Left lobe of liver (tissue), 2 donors: ENCODE measurements around the gene PLIN3. TPM values are rescaled to one million over a fixed set of nuclear protein-coding genes. Genes with fewer than 3 reads are reported as not detected.
"Not testable (repeated sequence)": the region's sequence is repeated elsewhere in the genome, so short reads cannot be mapped to it uniquely, and the experiment has no call there.

ENCODE experiments used
- ATAC-seq: fragments of 200-7000 bp; cut with Tn5 transposase; one replicate; pipeline ENCODE4 v1.9.1; 2020; ENCODE audit warnings: mild to moderate bottlenecking, moderate library complexity
- DNase-seq: peaks from one replicate; pipeline ENCODE4 v3.0.0-alpha.2; 2020; ENCODE audit warnings: low spot score
- total RNA-seq: library from RNA; stranded (reverse); gene quantifications from one replicate; pipeline ENCODE4 v1.2.1, GENCODE V29; 2021
- donor health status: DM: no; HTN: no; CAD: no; lungs with moderate emphysema.
- donor health status: DM: no; HTN: yes; CAD: no.

Gene PLIN3
- total RNA-seq, 1 donor from 2014 or later = 12.0 TPM

- ATAC-seq, DNase-seq: not testable (repeated sequence)
Observed at GRCh38 chr19:4892962-4893361, 25.5 kb upstream of the PLIN3 start.

DNA sequence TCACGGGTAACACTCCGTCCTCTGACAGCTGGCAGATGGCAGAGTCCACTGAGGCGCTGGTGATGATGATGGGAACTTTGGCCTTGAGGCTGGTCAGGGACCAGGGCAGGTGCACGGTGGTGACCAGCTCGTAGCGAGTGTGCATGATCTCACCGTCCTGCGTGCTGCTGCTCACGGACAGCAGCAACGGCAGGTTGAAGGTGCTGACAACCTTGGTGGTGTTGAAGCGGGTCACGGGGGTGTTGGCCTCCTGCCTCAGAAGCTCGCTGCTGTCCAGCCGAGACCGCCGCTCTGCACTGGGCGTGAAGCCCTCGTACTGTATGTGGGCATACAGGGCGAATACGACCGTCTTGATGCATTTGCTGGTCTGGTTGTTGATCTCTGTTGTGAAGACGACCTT is 23.6 kb upstream of the PLIN3 start:
- ATAC-seq = no peak
- no peak for DNase-seq

GRCh38 chr19:4889034-4889815 is 21.8 kb upstream of the PLIN3 start:
- DNase-seq (no peak), ATAC-seq (no peak)

GRCh38 chr19:4887803-4888202 is 20.3 kb upstream of the PLIN3 start:
- ATAC-seq, DNase-seq: not testable (repeated sequence)

- DNase-seq, ATAC-seq: not testable (repeated sequence)
Observed at GRCh38 chr19:4884993-4885392, 17.5 kb upstream of the PLIN3 start.

GRCh38 chr19:4882874-4883273 is 15.4 kb upstream of the PLIN3 start:
- ATAC-seq, DNase-seq: not testable (repeated sequence)

DNA sequence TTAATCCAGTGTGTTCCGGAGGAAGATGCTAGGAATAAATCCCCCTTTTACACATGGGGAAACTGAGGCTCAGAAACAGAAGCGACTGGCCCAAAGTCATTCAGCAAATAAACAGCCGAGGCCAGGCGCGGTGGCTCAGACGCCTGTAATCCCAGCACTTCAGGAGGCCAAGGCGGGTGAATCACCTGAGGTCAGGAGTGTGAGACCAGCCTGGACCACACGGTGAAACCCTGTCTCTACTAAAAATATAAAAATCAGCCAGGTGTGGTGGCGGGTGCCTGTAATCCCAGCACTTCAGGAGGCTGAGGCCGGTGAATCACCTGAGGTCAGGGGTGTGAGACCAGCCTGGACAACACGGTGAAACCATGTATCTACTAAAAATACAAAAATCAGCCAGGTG is 11.6 kb upstream of the PLIN3 start:
- ATAC-seq = no peak
- DNase-seq = no peak

DNA sequence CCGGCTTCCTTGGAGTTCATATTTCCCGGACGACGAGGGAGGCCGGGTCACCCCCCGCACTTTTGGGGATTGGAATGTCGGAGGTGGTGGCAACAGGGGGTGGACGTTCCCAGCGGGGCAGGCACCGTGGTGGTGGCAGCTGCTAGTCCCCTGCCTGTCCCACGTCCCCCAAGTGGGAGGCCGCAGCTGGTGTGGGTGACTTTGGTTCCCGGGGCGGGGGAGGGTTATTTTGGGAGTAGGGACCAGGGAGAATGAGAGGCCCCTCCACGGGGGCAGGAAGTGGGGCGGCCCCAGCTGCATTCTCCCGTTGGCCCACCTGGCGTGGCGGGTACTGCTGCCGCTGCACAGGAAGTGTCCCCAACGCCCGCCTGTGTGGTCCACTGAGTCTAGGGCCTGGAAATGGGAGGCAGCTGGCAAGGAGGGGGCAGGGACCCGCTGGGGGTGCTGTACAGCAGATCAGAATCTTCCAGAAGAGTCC is 11.1 kb upstream of the PLIN3 start:
- ATAC-seq (no peak), DNase-seq (no peak)

- no peak for DNase-seq
- ATAC-seq = no peak
Observed at GRCh38 chr19:4877753-4878490, 10.5 kb upstream of the PLIN3 start.

DNA sequence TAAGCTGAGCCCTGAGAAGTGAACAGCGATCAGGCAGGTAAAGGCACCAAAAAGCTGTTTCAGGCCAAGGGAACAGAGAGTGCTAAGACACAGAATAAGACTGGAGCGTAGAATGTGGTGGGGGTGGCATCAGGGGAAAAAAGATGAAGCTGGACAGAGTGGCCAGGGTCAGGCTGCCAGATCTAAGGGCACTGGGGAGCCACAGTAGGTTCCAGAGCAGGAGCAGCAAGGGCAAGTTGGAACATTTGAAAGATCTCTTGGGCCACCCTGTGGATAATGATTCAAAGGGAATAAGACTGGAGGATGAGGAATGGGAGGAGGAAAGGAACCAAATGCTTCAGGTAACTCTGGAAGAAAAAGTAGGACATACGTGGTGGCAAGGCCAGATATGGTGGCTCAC is 6.5 kb upstream of the PLIN3 start:
- ATAC-seq (no peak), DNase-seq (no peak)

- ATAC-seq = no peak
Observed at GRCh38 chr19:4871711-4872110, 4.2 kb upstream of the PLIN3 start.

DNA sequence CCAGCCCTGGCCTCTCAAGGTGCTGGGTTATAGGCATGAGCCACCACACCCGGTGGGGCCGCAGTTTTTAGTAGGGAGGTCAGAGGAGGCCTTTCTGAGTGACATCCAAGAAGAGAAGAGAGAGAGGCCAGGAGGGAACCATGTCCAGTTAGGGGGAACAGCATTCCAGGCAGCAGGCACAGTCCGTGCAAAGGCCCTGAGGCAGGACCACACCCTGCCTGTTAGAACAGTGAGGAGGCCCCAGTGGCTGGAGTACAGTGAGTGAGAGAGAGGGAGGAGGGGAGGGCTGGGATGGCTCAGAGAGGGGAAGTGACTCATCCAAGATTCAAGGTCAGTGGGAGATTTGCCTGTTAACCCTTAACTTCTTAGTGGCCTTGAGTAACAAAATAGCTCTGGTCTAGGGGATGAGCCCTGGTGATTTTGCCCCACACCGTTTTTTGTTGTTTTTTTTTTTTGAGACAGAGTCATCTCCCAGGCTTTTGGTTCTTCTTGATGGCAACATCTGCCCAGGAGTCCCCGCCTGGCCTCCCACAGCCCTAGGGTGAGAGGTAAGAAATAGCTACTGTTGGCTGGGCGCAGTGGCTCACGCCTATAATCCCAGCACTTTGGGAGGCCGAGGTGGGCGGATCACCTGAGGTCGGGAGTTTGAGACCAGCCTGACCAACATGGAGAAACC is 2.7 kb upstream of the PLIN3 start:
- peak; percentile 51 for DNase-seq
- ATAC-seq = no peak

More at GRCh38 chr19:4871711-4872110, 4.2 kb upstream of the PLIN3 start:
- DNase-seq = no peak

DNA sequence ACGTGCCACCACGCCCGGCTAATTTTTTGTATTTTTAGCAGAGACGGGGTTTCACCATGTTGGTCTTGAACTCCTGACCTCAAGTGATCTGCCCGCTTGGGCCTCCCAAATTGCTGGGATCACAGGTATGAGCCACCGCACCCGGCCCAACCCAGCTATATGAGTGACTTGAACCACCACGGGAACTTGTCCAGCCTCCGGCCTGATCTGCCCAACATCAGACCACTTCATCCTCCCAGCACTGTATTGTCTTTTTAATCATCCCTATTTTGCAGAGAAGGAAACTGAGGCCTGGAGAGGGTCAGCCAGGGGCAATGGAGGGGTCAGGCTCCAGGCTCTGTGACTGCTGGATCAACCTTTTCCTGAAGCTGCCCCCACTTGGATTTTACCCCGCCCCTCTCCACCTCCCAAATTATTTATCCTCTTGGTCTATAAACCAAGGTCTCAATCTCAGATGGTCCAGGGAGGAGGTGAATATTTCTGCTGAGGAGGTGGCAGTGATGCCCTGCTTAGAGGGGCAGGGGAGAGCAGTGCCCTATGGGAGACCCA is 893 bp upstream of the PLIN3 start:
- no peak for ATAC-seq
- DNase-seq = peak; percentile 50

DNA sequence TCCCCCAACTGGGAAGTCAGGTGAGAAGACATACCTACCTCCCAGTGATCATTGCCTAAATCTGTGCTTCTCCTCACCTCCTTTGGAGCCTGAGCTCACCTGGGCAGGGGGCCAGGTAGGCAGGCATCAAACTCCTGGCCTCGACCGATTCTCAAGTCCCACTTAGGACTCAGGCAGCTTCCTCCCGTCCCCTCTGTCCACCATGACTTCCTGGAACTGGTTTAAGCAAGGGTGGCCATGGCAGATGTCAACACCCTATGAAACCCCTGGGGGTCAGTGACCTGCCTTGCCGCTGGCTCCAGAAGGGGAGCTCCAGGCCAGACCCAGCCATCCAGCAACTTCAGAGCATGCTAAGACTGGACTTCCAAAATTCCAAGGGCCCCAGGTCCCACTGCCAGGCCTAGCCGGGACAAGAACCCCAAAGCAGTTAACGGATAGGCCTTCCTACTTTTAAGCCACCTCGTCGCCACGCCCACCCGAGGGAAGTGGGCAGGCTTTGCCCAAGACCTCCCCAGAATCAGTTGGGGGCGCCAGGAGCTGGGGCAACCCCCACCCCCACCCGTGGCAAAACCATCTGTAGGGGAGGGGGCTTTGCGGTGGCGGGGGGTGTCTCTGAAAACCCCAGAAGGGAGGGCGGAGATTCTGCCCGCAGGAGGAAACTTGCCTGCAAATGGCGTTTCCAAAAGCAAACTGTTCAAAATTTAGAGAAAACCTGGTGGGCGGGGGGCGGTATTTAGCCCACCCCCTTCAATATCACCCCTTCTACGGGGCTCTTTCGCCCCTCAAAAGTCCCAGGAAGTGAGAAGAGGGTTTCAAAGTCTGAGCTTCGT is 657 bp downstream of the PLIN3 start:
- ATAC-seq (peak; percentile 30), DNase-seq (peak; percentile 63)

DNA sequence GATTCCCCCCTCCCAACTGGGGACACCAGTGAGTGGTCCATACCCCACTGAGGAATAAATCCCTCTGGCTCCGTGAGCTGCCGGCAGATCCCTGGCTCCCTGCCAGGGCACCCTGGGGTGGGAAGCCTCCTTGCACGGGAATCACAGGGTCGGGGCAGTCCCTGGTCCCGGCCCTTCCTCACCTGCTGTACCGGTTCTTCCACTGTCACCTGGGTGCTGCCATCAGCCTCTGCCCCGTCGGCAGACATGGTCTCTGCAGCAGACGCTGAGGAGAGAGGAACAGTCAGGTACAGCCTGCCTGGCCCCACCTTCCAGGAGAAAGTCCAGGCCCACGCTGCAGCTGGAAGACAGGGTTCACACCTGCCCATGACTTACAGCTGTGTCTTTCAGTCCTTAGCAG is 6.3 kb downstream of the PLIN3 start:
- DNase-seq (no peak), ATAC-seq (peak; percentile 53)

GRCh38 chr19:4859697-4860096 is 7.8 kb downstream of the PLIN3 start:
- no peak for DNase-seq
- ATAC-seq = no peak

GRCh38 chr19:4856468-4856867 is 11.0 kb downstream of the PLIN3 start:
- not testable (repeated sequence) for ATAC-seq, DNase-seq

- ATAC-seq, DNase-seq: not testable (repeated sequence)
Observed at GRCh38 chr19:4853506-4853905, 14.0 kb downstream of the PLIN3 start.

DNA sequence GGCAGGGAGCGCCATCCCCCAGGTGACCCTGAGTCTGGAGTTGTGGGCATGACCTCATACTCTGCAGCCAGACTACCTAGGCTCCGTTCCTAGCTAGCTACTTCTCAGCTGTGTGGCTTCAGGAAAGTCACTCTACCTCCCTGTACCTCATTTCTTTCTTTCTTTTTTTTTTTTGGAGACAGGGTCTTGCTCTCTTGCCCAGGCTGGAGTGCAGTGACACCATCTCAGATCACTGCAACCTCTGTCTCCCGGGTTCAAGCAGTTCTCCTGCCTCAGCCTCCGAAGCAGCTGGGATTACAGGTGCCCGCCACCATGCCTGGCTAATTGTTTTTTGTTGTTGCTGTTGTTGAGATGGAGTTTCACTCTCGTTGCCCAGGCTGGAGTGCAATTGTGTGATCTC is 15.0 kb downstream of the PLIN3 start:
- ATAC-seq (peak; percentile 13), DNase-seq (no peak)
